Right lobe of liver (tissue), 6 donors: ENCODE results near the gene TPGS1. TPM values are rescaled to one million over a fixed set of nuclear protein-coding genes. Genes with fewer than 3 reads are reported as not detected.

Experiments used
- ATAC-seq, 4 donors: fragments of 200-7000 bp; cut with Tn5 transposase; one replicate each; pipeline ENCODE4 v1.9.1; 2020; ENCODE audit warnings: mild to moderate bottlenecking in 4 of 4, moderate library complexity in 4 of 4
- DNase-seq, 3 donors: peaks; one replicate each; pipeline ENCODE4 v3.0.0-alpha.2; 2020
- H3K27ac ChIP-seq, 3 donors: fragments of 200-600 bp; one replicate each; pipeline ENCODE4 v1.8.0; 2022
- H3K27me3 ChIP-seq, 2 donors: fragments of 200-600 bp; one replicate each; pipeline ENCODE4 v1.8.0; 2022
- H3K36me3 ChIP-seq, 4 donors: fragments of 200-600 bp; sonication (generic) in 1 of 4; one replicate each; pipeline versions ENCODE4 v1.5.1 to v1.8.0; 2017 to 2022; ENCODE audit warnings: control low read depth in 1 of 4
- H3K4me1 ChIP-seq, 4 donors: fragments of 200-600 bp; sonication (generic) in 1 of 4; one replicate each; pipeline versions ENCODE4 v1.5.1 to v1.8.0; 2017 to 2022; ENCODE audit warnings: control low read depth in 1 of 4
- H3K4me3 ChIP-seq, 3 donors: fragments of 200-600 bp; one replicate each; pipeline ENCODE4 v1.8.0; 2022
- H3K9me3 ChIP-seq, 4 donors: fragments of 200-600 bp; sonication (generic) in 1 of 4; one replicate each; pipeline versions ENCODE4 v1.5.1 to v1.8.0; 2017 to 2022; ENCODE audit warnings: control low read depth in 1 of 4
- POLR2A ChIP-seq: fragments of 450-650 bp; IDR thresholded peaks from one replicate; pipeline ENCODE4 v1.6.1; 2017; ENCODE audit warnings: antibody characterized with exemption, mild to moderate bottlenecking
- WGBS: methylation state at CpG from one replicate; pipeline ENCODE4 v1.1.6; 2018; ENCODE audit warnings: low coverage, low lambda C conversion rate; ENCODE audit not compliant: insufficient coverage; ENCODE audit errors: missing lambda C conversion rate; 5-methylcytosine and 5-hydroxymethylcytosine counted together
- intact Hi-C, 2 donors: fragments of 100-400 bp; cut with DNase I; formaldehyde crosslinking; loops; one replicate each; pipeline versions ENCODE4 v1.11.2 to v1.14.1; 2022
- total RNA-seq, 6 experiments: library from RNA; depleted of rRNA in 2 of 6; stranded (reverse); fragments of >200 nt in 2 of 6; fragmentation: NEBNext Ultra II Directional in 3 of 6; extraction: Animal tissue kit (Norgen Biotek cat#: 25700) in 3 of 6; gene quantifications; one replicate each; pipeline versions ENCODE4 v1.1.0 to v1.2.4, GENCODE V29; 2016 to 2023
- TF ChIP-seq, protein P1 (sequence below), 4 donors: fragments of 200-600 bp in 3 of 4; fragments of 450-650 bp in 1 of 4; IDR thresholded peaks; one replicate each; pipeline versions ENCODE4 v1.5.1 to v1.8.0; 2016 to 2022; ENCODE audit warnings: antibody characterized with exemption in 4 of 4, mild to moderate bottlenecking in 2 of 4
- donor health status: DM: no; HTN: yes; CAD: no.
- donor health status: DM: no; HTN: no; CAD: no.
- donor health status: DM: no; HTN: no; CAD: no.
- donor health status: DM: no; HTN: yes; CAD: no.
- donor health status: DM: no; HTN: yes; CAD: no.

Gene TPGS1
- total RNA-seq, 6 experiments from 2014 or later: 8.2 to 42.2 (median 10.3) TPM

GRCh38 chr19:517721-518597 lies 10.7 kb downstream of the TPGS1 start:
- H3K9me3 ChIP-seq: no peaks in the 10 kb centered on the region
- 80% methylated on average over 9 of the region's 10 CpGs for WGBS
- H3K36me3 ChIP-seq: no peaks in the 10 kb centered on the region
- TF ChIP-seq, protein P1, sequence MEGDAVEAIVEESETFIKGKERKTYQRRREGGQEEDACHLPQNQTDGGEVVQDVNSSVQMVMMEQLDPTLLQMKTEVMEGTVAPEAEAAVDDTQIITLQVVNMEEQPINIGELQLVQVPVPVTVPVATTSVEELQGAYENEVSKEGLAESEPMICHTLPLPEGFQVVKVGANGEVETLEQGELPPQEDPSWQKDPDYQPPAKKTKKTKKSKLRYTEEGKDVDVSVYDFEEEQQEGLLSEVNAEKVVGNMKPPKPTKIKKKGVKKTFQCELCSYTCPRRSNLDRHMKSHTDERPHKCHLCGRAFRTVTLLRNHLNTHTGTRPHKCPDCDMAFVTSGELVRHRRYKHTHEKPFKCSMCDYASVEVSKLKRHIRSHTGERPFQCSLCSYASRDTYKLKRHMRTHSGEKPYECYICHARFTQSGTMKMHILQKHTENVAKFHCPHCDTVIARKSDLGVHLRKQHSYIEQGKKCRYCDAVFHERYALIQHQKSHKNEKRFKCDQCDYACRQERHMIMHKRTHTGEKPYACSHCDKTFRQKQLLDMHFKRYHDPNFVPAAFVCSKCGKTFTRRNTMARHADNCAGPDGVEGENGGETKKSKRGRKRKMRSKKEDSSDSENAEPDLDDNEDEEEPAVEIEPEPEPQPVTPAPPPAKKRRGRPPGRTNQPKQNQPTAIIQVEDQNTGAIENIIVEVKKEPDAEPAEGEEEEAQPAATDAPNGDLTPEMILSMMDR (IDR thresholded peaks at IDR 0.05): no peak
- no peak for TF ChIP-seq POLR2A
- no peaks in the 10 kb centered on the region for H3K4me1 ChIP-seq
- no peak overlapping the region for H3K4me3 ChIP-seq
- no peak overlapping the region for H3K27ac ChIP-seq
- DNase-seq (no peak), ATAC-seq (peak; percentile 12 to 25 (median 17))
- intact Hi-C loops: no loop called here
- H3K27me3 ChIP-seq: no peaks in the 10 kb centered on the region

DNA sequence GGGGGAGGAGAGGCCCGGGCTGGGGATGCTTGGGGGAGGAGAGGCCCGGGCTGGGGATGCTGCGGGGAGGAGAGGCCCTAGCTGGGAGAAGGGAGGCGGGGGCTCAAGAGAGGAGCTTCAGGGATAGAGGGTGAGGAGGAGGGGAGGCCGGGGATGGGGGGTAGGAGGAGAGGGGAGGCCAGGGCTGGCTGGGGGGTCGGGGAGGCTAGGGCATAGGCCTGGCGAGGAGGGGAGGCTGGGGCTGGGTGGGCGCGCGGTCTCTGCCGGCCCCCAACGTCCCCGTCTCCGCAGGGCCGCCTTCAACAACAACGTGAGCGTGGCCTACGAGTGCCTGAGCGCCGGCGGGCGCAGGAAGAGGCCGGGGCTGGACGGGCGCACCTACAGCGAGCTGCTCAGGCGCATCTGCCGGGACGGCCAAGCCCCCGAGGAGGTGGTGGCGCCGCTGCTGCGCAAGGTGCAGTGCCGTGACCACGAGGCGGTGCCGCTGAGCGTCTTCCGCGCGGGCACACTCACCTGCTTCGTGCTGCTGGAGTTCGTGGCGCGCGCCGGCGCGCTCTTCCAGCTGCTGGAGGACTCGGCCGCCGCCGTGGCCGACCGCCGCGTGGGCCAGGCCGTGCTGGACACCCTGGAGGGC lies 11.4 kb downstream of the TPGS1 start:
- Histone ChIP-seq H3K27me3 (no peaks in the 10 kb centered on the region), H3K27ac (no peak overlapping the region), H3K9me3 (no peaks in the 10 kb centered on the region), H3K4me3 (no peak overlapping the region), H3K4me1 (no peaks in the 10 kb centered on the region), H3K36me3 (no peaks in the 10 kb centered on the region)
- ATAC-seq (peak; percentile 19 to 50 (median 28)), DNase-seq (peak in 1 of 3 donors; percentile 31)
- 55% methylated on average over 4 of the region's 58 CpGs for WGBS
- intact Hi-C loops: no loop called here
- no peak for TF ChIP-seq POLR2A
- TF ChIP-seq, protein P1 (IDR thresholded peaks at IDR 0.05): peak in 1 of 4 donors; percentile 11

DNA sequence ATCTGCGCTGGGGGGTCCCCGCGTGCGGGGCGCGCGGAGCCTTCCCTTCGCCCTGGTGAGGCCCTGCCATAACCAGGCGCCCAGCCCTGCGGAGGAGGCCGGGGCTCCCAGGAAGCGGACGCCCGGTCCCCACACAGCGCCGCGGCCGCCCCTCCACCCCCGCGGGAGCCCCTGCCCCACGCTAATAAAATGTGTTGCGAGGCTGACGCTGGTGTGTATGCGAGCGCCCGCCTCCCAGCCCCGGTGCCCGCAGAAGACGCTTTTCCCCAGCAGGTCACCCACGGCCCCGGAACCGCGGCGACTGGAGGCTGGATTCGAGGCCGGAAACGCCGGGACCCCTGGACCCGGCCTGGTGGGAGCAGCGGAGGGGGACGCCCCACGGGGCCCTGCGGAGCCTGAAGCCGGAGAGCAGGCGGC lies 12.2 kb downstream of the TPGS1 start:
- 90% methylated on average over 14 of the region's 45 CpGs for WGBS
- Histone ChIP-seq H3K4me3 (no peak overlapping the region), H3K9me3 (no peaks in the 10 kb centered on the region), H3K27ac (no peak overlapping the region), H3K4me1 (no peaks in the 10 kb centered on the region), H3K36me3 (no peaks in the 10 kb centered on the region), H3K27me3 (no peaks in the 10 kb centered on the region)
- DNase-seq: no peak
- intact Hi-C loops: no loop called here
- TF ChIP-seq, protein P1 (IDR thresholded peaks at IDR 0.05): no peak
- no peak for TF ChIP-seq POLR2A
- peak in 1 of 4 donors; percentile 14 for ATAC-seq

GRCh38 chr19:522726-523125 lies 15.4 kb downstream of the TPGS1 start:
- Histone ChIP-seq H3K27ac (no peak overlapping the region), H3K4me1 (no peaks in the 10 kb centered on the region), H3K9me3 (no peaks in the 10 kb centered on the region), H3K36me3 (no peaks in the 10 kb centered on the region), H3K27me3 (no peaks in the 10 kb centered on the region), H3K4me3 (no peak overlapping the region)
- no peak for TF ChIP-seq POLR2A
- TF ChIP-seq, protein P1 (IDR thresholded peaks at IDR 0.05): no peak
- no peak for ATAC-seq
- DNase-seq: no peak
- no CpG with 5 or more reads among the region's 12 CpGs for WGBS
- intact Hi-C loops: no loop called here
